CD14-positive monocyte (primary cell): ENCODE results near the gene LRP1B. TPM values are rescaled to one million over a fixed set of nuclear protein-coding genes. Genes with fewer than 3 reads are reported as not detected.
"Not testable (repeated sequence)": the region's sequence is repeated elsewhere in the genome, so short reads cannot be mapped to it uniquely, and the experiment has no call there.

Experiments
- DNase-seq, 3 donors: peaks; one replicate each; pipeline ENCODE4 v3.0.0-alpha.2; 2011 to 2022
- H2AFZ ChIP-seq: 2 replicates; pipeline ENCODE4 v1.6.0; 2012; ENCODE audit warnings: mild to moderate bottlenecking, low read depth, low read length, inconsistent platforms; ENCODE audit not compliant: insufficient read depth, poor library complexity, severe bottlenecking
- H3K27ac ChIP-seq, 2 donors: 1 replicate in 1 of 2; 2 replicates in 1 of 2; pipeline ENCODE4 v1.5.1; 2012 to 2013; ENCODE audit warnings: low read length in 2 of 2, control low read depth in 1 of 2, inconsistent platforms in 1 of 2, low read depth in 1 of 2, mild to moderate bottlenecking in 1 of 2
- H3K27me3 ChIP-seq, 2 donors: one replicate each; pipeline versions ENCODE4 v1.6.0 to v1.6.1; 2011 to 2013; ENCODE audit warnings: low read length in 2 of 2; ENCODE audit not compliant: control insufficient read depth in 2 of 2, insufficient read depth in 2 of 2
- H3K36me3 ChIP-seq, 2 donors: replicated peaks in 1 of 2; 1 replicate in 1 of 2; 2 replicates in 1 of 2; pipeline versions ENCODE4 v1.5.1 to v1.6.1; 2012 to 2013; ENCODE audit warnings: low read length in 2 of 2, control low read depth in 1 of 2, inconsistent platforms in 1 of 2, mild to moderate bottlenecking in 1 of 2; ENCODE audit not compliant: insufficient read depth in 2 of 2, control insufficient read depth in 1 of 2
- H3K4me1 ChIP-seq, 2 donors: 1 replicate in 1 of 2; 2 replicates in 1 of 2; pipeline versions ENCODE4 v1.5.1 to v1.6.1; 2012 to 2013; ENCODE audit warnings: low read length in 2 of 2, control low read depth in 1 of 2, inconsistent platforms in 1 of 2, mild to moderate bottlenecking in 1 of 2, moderate library complexity in 1 of 2; ENCODE audit not compliant: insufficient read depth in 2 of 2, control insufficient read depth in 1 of 2
- H3K4me2 ChIP-seq: replicated peaks from 2 replicates; pipeline ENCODE3; 2012; ENCODE audit warnings: low read length, moderate library complexity, mild to moderate bottlenecking; ENCODE audit not compliant: poor library complexity, severe bottlenecking; ENCODE audit errors: extremely low read depth
- H3K4me3 ChIP-seq, 3 experiments: fragments of 200-600 bp in 1 of 3; sonication (generic) in 1 of 3; replicated peaks in 1 of 3; 1 replicate in 2 of 3; 2 replicates in 1 of 3; pipeline ENCODE4 v1.5.1; 2011 to 2013; ENCODE audit warnings: low read length in 3 of 3, mild to moderate bottlenecking in 3 of 3, control low read depth in 2 of 3, low read depth in 2 of 3, inconsistent platforms in 1 of 3, moderate library complexity in 1 of 3
- H3K79me2 ChIP-seq: 2 replicates; pipeline ENCODE4 v1.6.0; 2012; ENCODE audit warnings: mild to moderate bottlenecking, control low read depth, inconsistent platforms, low read length, moderate library complexity; ENCODE audit not compliant: insufficient read depth
- H3K9ac ChIP-seq: 2 replicates; pipeline ENCODE4 v1.6.0; 2017; ENCODE audit warnings: low read length, mild to moderate bottlenecking; ENCODE audit not compliant: insufficient read depth, poor library complexity, severe bottlenecking
- H3K9me3 ChIP-seq, 2 donors: replicated peaks in 1 of 2; 1 replicate in 1 of 2; 2 replicates in 1 of 2; pipeline versions ENCODE4 v1.5.1 to v1.6.1; 2012 to 2013; ENCODE audit warnings: low read length in 2 of 2, control low read depth in 1 of 2; ENCODE audit not compliant: control insufficient read depth in 1 of 2, insufficient read depth in 1 of 2
- H4K20me1 ChIP-seq: 2 replicates; pipeline ENCODE4 v1.6.0; 2012; ENCODE audit warnings: mild to moderate bottlenecking, low read length, control low read depth, moderate library complexity; ENCODE audit not compliant: insufficient read depth
- H3K27ac Mint-ChIP-seq, 7 donors: one replicate each; pipeline ENCODE4 v1.8.0; 2020; ENCODE audit warnings: mild to moderate bottlenecking in 7 of 7, mixed read lengths in 7 of 7, moderate library complexity in 6 of 7, inconsistent platforms in 2 of 7
- H3K27me3 Mint-ChIP-seq, 3 donors: one replicate each; pipeline ENCODE4 v1.8.0; 2021 to 2022; ENCODE audit warnings: low read depth in 3 of 3, mild to moderate bottlenecking in 3 of 3, mixed read lengths in 3 of 3, moderate library complexity in 3 of 3, inconsistent platforms in 1 of 3
- H3K36me3 Mint-ChIP-seq, 2 donors: one replicate each; pipeline ENCODE4 v1.8.0; 2020; ENCODE audit warnings: mixed read lengths in 2 of 2, inconsistent platforms in 1 of 2, mild to moderate bottlenecking in 1 of 2
- H3K4me1 Mint-ChIP-seq: one replicate; pipeline ENCODE4 v1.8.0; 2020; ENCODE audit warnings: mild to moderate bottlenecking, mixed read lengths
- H3K4me3 Mint-ChIP-seq, 2 donors: one replicate each; pipeline ENCODE4 v1.8.0; 2020; ENCODE audit warnings: mild to moderate bottlenecking in 2 of 2, mixed read lengths in 2 of 2, moderate library complexity in 1 of 2
- H3K9me3 Mint-ChIP-seq, 7 donors: one replicate each; pipeline ENCODE4 v1.8.0; 2020 to 2022; ENCODE audit warnings: mixed read lengths in 7 of 7, mild to moderate bottlenecking in 6 of 7, moderate library complexity in 6 of 7, inconsistent platforms in 2 of 7
- CTCF ChIP-seq: fragments of 200-600 bp; IDR thresholded peaks from one replicate; pipeline ENCODE4 v1.8.0; 2022; ENCODE audit warnings: antibody characterized with exemption, mild to moderate bottlenecking
- WGBS: methylation state at CpG from one replicate; pipeline ENCODE4 v1.1.5; 2013; ENCODE audit warnings: missing lambda C conversion rate; ENCODE audit not compliant: insufficient coverage; 5-methylcytosine and 5-hydroxymethylcytosine counted together
- intact Hi-C, 2 donors: fragments of 100-400 bp; cut with micrococcal nuclease; formaldehyde crosslinking; loops; one replicate each; pipeline versions ENCODE4 v1.15.0 to v1.15.1; 2023
- polyA plus RNA-seq, 3 donors: library from polyadenylated mRNA; depleted of rRNA in 1 of 3; unstranded in 2 of 3; stranded (reverse) in 1 of 3; fragments of 300-500 nt in 2 of 3; fragments of >200 nt in 1 of 3; fragmentation: Illumina TruSeq in 2 of 3; gene quantifications; 1 replicate in 2 of 3; 2 replicates in 1 of 3; pipeline ENCODE4 v1.2.3, GENCODE V29; 2012 to 2021

The LRP1B gene
- polyA plus RNA-seq, 3 donors, result not detected

- Histone ChIP-seq H3K4me2 (no peak overlapping the region), H3K9me3 (no peaks in the 10 kb centered on the region), H3K4me1 (no peaks in the 10 kb centered on the region), H3K27ac (no peak overlapping the region), H3K27me3 (no peaks in the 10 kb centered on the region), H3K9ac (no peak overlapping the region), H4K20me1 (no peaks in the 10 kb centered on the region), H3K79me2 (no peaks in the 10 kb centered on the region), H3K4me3 (no peak overlapping the region), H3K36me3 (no peaks in the 10 kb centered on the region), H2AFZ (no peak overlapping the region)
- Mint-ChIP-seq H3K9me3 (no peaks in the 10 kb centered on the region), H3K4me1 (no peaks in the 10 kb centered on the region), H3K36me3 (no peaks in the 10 kb centered on the region), H3K27ac (no peak overlapping the region), H3K4me3 (no peak overlapping the region), H3K27me3 (peaks cover 0 to 2% (median 1%) of the 10 kb centered on the region in 3 donors)
- no peak for TF ChIP-seq CTCF
- DNase-seq, result no peak
- intact Hi-C loops, result no loop called here
- no CpG with 5 or more reads among the region's 2 CpGs for WGBS
Measured at GRCh38 chr2:140288213-140288612, 1842.6 kb downstream of the LRP1B start.

GRCh38 chr2:140286377-140286776 lies 1844.4 kb downstream of the LRP1B start:
- Histone ChIP-seq H3K9ac (no peak overlapping the region), H3K4me2 (no peak overlapping the region), H3K27me3 (no peaks in the 10 kb centered on the region), H3K27ac (no peak overlapping the region), H3K36me3 (no peaks in the 10 kb centered on the region), H3K4me3 (no peak overlapping the region), H3K4me1 (no peaks in the 10 kb centered on the region), H3K79me2 (no peaks in the 10 kb centered on the region), H4K20me1 (no peaks in the 10 kb centered on the region), H3K9me3 (no peaks in the 10 kb centered on the region), H2AFZ (no peak overlapping the region)
- Mint-ChIP-seq H3K4me3 (no peak overlapping the region), H3K9me3 (no peaks in the 10 kb centered on the region), H3K4me1 (no peaks in the 10 kb centered on the region), H3K27ac (no peak overlapping the region), H3K36me3 (no peaks in the 10 kb centered on the region), H3K27me3 (peaks cover 0 to 2% (median 1%) of the 10 kb centered on the region in 3 donors)
- intact Hi-C loops, result no loop called here
- TF ChIP-seq CTCF, result no peak
- no CpG with 5 or more reads among the region's 1 CpG for WGBS
- DNase-seq, result no peak

GRCh38 chr2:140277344-140277743 lies 1853.5 kb downstream of the LRP1B start:
- H3K9me3 ChIP-seq, H3K4me3 Mint-ChIP-seq, H3K9me3 Mint-ChIP-seq, H3K4me2 ChIP-seq, H3K4me1 Mint-ChIP-seq, H3K27ac Mint-ChIP-seq, H3K9ac ChIP-seq, H2AFZ ChIP-seq, H3K27me3 ChIP-seq, H4K20me1 ChIP-seq, DNase-seq, H3K27me3 Mint-ChIP-seq, H3K4me3 ChIP-seq, H3K27ac ChIP-seq, intact Hi-C loops, H3K79me2 ChIP-seq, H3K4me1 ChIP-seq, H3K36me3 ChIP-seq, H3K36me3 Mint-ChIP-seq: not testable (repeated sequence)
- no CpG with 5 or more reads among the region's 5 CpGs for WGBS
